Measurements from ENCODE around the gene MPRIP. TPM values are rescaled to one million over a fixed set of nuclear protein-coding genes. Genes with fewer than 3 reads are reported as not detected.
A peak's percentile ranks its signal among the peaks of the same experiment; 100 is the strongest.

MPRIP gene
- total and polyA plus RNA-seq, 8 donors = 80.2 to 518 (median 190) TPM

DNA sequence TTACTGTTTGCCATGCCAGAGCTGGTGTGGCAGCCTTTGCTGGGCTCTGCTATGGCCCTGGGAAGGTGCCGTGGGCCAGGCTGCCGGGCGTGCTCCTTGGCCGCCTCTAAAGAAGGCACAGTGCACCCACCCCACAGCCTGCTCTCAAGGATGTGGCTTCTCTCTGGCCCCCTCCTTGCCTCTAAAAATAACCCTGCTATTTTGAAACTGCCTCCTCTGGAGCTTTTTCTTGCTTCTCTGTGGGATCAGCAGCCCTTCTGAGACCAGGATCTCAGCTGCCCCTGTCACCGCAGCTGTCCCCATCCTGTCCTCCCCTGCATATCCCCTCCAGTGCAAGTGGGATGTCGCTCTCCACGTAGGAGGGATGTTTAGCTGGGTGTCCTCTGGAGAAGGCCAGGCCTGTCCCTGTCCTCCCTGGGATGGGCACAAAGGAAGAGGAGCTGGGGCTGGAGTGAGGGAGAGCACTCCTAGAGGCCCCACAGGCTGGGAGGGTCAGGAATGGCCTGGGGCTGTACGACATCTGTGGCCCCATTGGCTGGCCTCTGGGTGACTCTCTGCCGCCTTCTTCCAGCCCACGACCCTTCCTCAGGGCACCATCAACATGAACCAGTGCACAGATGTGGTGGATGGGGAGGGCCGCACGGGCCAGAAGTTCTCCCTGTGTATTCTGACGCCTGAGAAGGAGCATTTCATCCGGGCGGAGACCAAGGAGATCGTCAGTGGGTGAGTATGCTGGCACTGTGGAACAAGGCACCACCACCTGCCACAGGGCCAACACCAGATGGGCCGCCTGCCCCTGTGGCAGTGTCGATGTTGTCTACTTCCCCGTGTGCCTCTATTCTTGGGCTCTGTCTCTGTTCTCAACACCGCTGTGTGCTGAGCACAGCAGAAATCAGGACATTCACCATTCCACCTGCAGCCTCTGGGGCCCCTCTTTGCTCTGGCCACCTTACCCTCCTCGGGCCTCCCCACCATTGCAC, 84.2 kb downstream of the MPRIP start:
- DNase-seq = no peak
- H3K9me3 ChIP-seq = no peaks in the 10 kb centered on the region

DNA sequence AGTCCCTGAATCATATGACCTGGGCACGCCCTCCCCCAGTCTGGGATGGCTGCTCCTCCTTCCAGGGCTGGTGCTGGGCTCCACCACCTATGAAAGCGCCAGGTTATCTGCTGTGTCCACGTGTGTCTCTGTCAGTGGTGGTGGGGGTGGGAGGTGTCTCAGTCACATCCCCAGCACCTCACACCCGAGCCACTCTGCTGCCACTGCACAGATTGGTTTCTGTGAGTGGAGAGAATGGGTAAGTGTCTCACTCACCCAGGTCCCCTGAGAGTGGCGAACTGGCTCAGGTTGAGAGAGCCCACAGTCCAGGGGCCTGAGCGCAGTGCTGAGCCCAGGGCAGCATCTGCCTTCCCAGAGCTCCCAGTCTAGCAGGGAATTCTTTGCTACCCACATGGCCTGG, 84.9 kb downstream of the MPRIP start:
- no peak overlapping the region for H3K27ac ChIP-seq
- H3K9me3 ChIP-seq = no peaks in the 10 kb centered on the region
- DNase-seq = no peak
- no peak for TF ChIP-seq POLR2A (IDR thresholded peaks at IDR 0.05)
- TF ChIP-seq EP300 (IDR thresholded peaks at IDR 0.05) = no peak
- no peak for TF ChIP-seq POLR2AphosphoS5 (IDR thresholded peaks at IDR 0.05)
- TF ChIP-seq, protein P1, sequence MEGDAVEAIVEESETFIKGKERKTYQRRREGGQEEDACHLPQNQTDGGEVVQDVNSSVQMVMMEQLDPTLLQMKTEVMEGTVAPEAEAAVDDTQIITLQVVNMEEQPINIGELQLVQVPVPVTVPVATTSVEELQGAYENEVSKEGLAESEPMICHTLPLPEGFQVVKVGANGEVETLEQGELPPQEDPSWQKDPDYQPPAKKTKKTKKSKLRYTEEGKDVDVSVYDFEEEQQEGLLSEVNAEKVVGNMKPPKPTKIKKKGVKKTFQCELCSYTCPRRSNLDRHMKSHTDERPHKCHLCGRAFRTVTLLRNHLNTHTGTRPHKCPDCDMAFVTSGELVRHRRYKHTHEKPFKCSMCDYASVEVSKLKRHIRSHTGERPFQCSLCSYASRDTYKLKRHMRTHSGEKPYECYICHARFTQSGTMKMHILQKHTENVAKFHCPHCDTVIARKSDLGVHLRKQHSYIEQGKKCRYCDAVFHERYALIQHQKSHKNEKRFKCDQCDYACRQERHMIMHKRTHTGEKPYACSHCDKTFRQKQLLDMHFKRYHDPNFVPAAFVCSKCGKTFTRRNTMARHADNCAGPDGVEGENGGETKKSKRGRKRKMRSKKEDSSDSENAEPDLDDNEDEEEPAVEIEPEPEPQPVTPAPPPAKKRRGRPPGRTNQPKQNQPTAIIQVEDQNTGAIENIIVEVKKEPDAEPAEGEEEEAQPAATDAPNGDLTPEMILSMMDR (IDR thresholded peaks at IDR 0.05) = no peak
- peaks cover 4 to 71% (median 35%) of the 10 kb centered on the region in 4 donors for H3K4me1 ChIP-seq
- H3K36me3 ChIP-seq = peaks cover 33 to 59% (median 56%) of the 10 kb centered on the region in 4 donors
- H3K27me3 ChIP-seq = no peaks in the 10 kb centered on the region
- no peak overlapping the region for H3K4me3 ChIP-seq
- 78 to 90% (median 79%) methylated on average over 6 of the region's 6 CpGs for WGBS, 5 donors
- intact Hi-C loops (cut with DNase I; ENCODE audit: low total_unique reads) = no loop called here

More for the DNA sequence above, 84.2 kb downstream of the MPRIP start:
- H3K27ac ChIP-seq = peak overlapping the region in 2 of 5 donors; percentile 4 to 6
- intact Hi-C loops (cut with DNase I; ENCODE audit: low total_unique reads) = no loop called here
- H3K4me1 ChIP-seq = peaks cover 5 to 73% (median 37%) of the 10 kb centered on the region in 4 donors
- TF ChIP-seq POLR2A (IDR thresholded peaks at IDR 0.05) (no peak), POLR2AphosphoS5 (IDR thresholded peaks at IDR 0.05) (no peak), EP300 (IDR thresholded peaks at IDR 0.05) (no peak)
- TF ChIP-seq, protein P1 (IDR thresholded peaks at IDR 0.05) = no peak
- no peak overlapping the region for H3K4me3 ChIP-seq
- no peaks in the 10 kb centered on the region for H3K27me3 ChIP-seq
- H3K36me3 ChIP-seq = peaks cover 25 to 51% (median 49%) of the 10 kb centered on the region in 4 donors
- WGBS, 5 donors = 74 to 85% (median 83%) methylated on average over 17 to 21 of the region's 21 CpGs

DNA sequence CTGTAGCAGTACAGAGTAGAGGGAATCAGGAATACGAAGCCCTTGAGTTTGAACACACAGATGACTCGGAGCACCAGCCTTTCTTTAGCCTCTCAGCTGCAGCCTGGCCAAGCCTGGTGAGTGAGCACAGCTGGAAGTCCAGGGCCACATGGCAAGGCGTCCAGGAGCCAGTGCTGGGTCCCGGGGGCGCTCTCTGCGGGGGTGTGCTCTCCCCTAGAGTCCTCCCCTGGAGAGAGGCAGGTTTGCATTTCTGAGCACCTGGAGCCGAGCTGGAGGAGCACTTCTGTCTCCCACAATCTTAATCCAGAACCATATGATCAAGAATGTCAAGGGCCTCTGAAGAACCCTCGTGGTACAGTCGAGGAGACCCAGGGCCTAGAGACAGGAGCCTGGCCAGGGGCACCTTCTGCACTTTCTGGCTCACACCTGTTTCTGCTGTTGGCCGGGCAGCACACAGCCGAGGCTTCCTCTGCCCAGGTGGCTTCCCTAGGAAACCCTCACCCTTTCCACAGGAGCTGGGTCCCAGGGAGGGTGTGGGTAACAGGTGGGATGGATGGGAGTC, 85.6 kb downstream of the MPRIP start:
- Histone ChIP-seq H3K27me3 (no peaks in the 10 kb centered on the region), H3K27ac (no peak overlapping the region), H3K9me3 (no peaks in the 10 kb centered on the region), H3K36me3 (peaks cover 37 to 65% (median 62%) of the 10 kb centered on the region in 4 donors), H3K4me1 (peaks cover 4 to 67% (median 33%) of the 10 kb centered on the region in 4 donors), H3K4me3 (no peak overlapping the region)
- intact Hi-C loops (cut with DNase I; ENCODE audit: low total_unique reads) = no loop called here
- TF ChIP-seq POLR2A (IDR thresholded peaks at IDR 0.05) = no peak
- TF ChIP-seq EP300 (IDR thresholded peaks at IDR 0.05) = no peak
- TF ChIP-seq, protein P1 (IDR thresholded peaks at IDR 0.05) = no peak
- no peak for TF ChIP-seq POLR2AphosphoS5 (IDR thresholded peaks at IDR 0.05)
- WGBS, 5 donors = 71 to 84% (median 83%) methylated on average over 7 to 11 of the region's 11 CpGs
- DNase-seq = no peak

DNA sequence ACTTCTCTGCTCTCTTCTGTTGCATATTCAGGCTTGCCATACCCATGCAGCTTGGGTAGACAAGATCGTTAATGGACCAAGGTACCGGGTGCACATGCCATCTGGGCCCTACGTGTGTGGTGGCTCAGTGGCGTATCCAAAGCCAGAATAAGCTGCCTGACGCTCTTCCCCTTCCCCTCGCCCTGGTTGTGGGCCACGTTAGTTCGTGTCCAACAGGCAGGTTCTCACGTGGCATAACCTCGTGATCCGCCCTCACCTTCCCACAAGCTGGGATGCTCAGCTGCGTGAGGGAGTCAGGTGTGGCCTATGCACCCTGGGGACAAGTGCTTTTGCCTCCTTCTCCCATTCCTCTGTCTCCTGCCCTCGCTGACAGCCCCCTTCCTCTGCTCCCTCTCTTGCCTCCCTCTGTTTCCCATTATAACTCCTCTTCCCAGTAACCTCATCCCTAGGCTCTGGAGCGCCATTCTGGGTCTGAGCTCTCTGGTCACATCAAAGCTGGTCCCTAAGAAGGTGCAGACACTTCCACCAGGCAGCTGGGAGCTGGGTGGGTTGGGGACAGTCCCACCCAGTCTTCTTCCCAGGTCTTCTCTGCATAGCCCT, 86.3 kb downstream of the MPRIP start:
- WGBS, 5 donors = 79 to 91% (median 89%) methylated on average over 14 of the region's 14 CpGs
- intact Hi-C loops (cut with DNase I; ENCODE audit: low total_unique reads) = no loop called here
- H3K9me3 ChIP-seq = no peaks in the 10 kb centered on the region
- H3K4me3 ChIP-seq = no peak overlapping the region
- no peak overlapping the region for H3K27ac ChIP-seq
- H3K27me3 ChIP-seq = no peaks in the 10 kb centered on the region
- no peak for DNase-seq
- peaks cover 37 to 73% (median 70%) of the 10 kb centered on the region in 4 donors for H3K36me3 ChIP-seq
- H3K4me1 ChIP-seq = peaks cover 4 to 59% (median 30%) of the 10 kb centered on the region in 4 donors
- no peak for TF ChIP-seq EP300 (IDR thresholded peaks at IDR 0.05)
- no peak for TF ChIP-seq POLR2AphosphoS5 (IDR thresholded peaks at IDR 0.05)
- TF ChIP-seq, protein P1 (IDR thresholded peaks at IDR 0.05) = no peak
- no peak for TF ChIP-seq POLR2A (IDR thresholded peaks at IDR 0.05)
